Endothelial cell of umbilical vein (primary cell): ENCODE measurements around the gene TUFT1. TPM values are rescaled to one million over a fixed set of nuclear protein-coding genes. Genes with fewer than 3 reads are reported as not detected.

ENCODE experiments used
- BruUV-seq: library from RNA; stranded (reverse); fragments of 400-500 nt; replicated peaks from 2 replicates; lab custom pipeline; 2021; lab: Mats Ljungman, UMichigan
- CTCF ChIA-PET: fragments of 300-600, 350-600 bp; sonication (Branson Sonifier 250); formaldehyde crosslinking; loops from one replicate; lab custom pipeline; 2021; ENCODE audit warnings: antibody characterized with exemption, inconsistent platforms; lab: Charles Lee
- POLR2A ChIA-PET: fragments of 300-600, 350-600 bp; sonication (Branson Sonifier 250); formaldehyde crosslinking; loops from one replicate; lab custom pipeline; 2021; ENCODE audit warnings: antibody characterized with exemption, inconsistent platforms; lab: Charles Lee
- DNase-seq: peaks from one replicate; pipeline ENCODE4 v3.0.0-alpha.2; 2011; ENCODE audit warnings: low read depth, low spot score
- FAIRE-seq: peaks from 2 replicates; lab custom pipeline; 2011; peaks lifted over from hg19 to GRCh38; lab: Jason Lieb, UNC
- H2AFZ ChIP-seq: 2 replicates; pipeline ENCODE4 v1.6.0; 2012; ENCODE audit warnings: low read depth, low read length, control low read depth, inconsistent platforms
- H3K27ac ChIP-seq: 2 replicates; pipeline ENCODE4 v1.5.1; 2011; ENCODE audit warnings: low read depth, mild to moderate bottlenecking, control low read depth, low read length, moderate library complexity; ENCODE audit not compliant: insufficient read depth
- H3K27me3 ChIP-seq, 2 experiments: 2 replicates each; pipeline versions ENCODE4 v1.6.0 to v1.6.1; 2011; ENCODE audit warnings: low read length in 2 of 2, mixed read lengths in 1 of 2; ENCODE audit not compliant: control insufficient read depth in 2 of 2, insufficient read depth in 2 of 2
- H3K36me3 ChIP-seq, 2 experiments: 2 replicates in 1 of 2; 3 replicates in 1 of 2; pipeline ENCODE4 v1.5.1; 2011; ENCODE audit warnings: low read length in 2 of 2, mild to moderate bottlenecking in 1 of 2, moderate library complexity in 1 of 2; ENCODE audit not compliant: control insufficient read depth in 2 of 2, insufficient read depth in 2 of 2; ENCODE audit errors: extremely low read depth in 1 of 2
- H3K4me1 ChIP-seq: 3 replicates; pipeline ENCODE4 v1.5.1; 2011; ENCODE audit warnings: mild to moderate bottlenecking, low read length; ENCODE audit not compliant: control insufficient read depth, insufficient read depth; ENCODE audit errors: extremely low read depth
- H3K4me2 ChIP-seq: 2 replicates; pipeline ENCODE4 v1.6.1; 2011; ENCODE audit warnings: low read length, control low read depth, mixed read lengths; ENCODE audit not compliant: insufficient read depth
- H3K4me3 ChIP-seq, 3 experiments: fragments of 200-600 bp in 1 of 3; sonication (generic), shearing (Covaris generic) in 1 of 3; replicated peaks in 1 of 3; 2 replicates each; pipeline ENCODE4 v1.5.1; 2011 to 2016; ENCODE audit warnings: control low read depth in 3 of 3, low read length in 3 of 3, mild to moderate bottlenecking in 2 of 3, inconsistent platforms in 1 of 3, low read depth in 1 of 3, moderate library complexity in 1 of 3; ENCODE audit not compliant: insufficient read depth in 1 of 3
- H3K79me2 ChIP-seq: 2 replicates; pipeline ENCODE4 v1.6.0; 2012; ENCODE audit warnings: low read length, inconsistent platforms; ENCODE audit not compliant: control insufficient read depth, insufficient read depth
- H3K9ac ChIP-seq: replicated peaks from 2 replicates; pipeline ENCODE3; 2011; ENCODE audit warnings: low read length, control low read depth; ENCODE audit not compliant: insufficient read depth; ENCODE audit errors: extremely low read depth
- H3K9me1 ChIP-seq: replicated peaks from 3 replicates; pipeline ENCODE4 v1.6.0; 2011; ENCODE audit warnings: mild to moderate bottlenecking, low read length; ENCODE audit not compliant: control insufficient read depth, insufficient read depth; ENCODE audit errors: extremely low read depth
- H3K9me3 ChIP-seq: replicated peaks from 2 replicates; pipeline ENCODE4 v1.5.1; 2012; ENCODE audit warnings: low read length, inconsistent platforms; ENCODE audit not compliant: control insufficient read depth, insufficient read depth
- H4K20me1 ChIP-seq: replicated peaks from 2 replicates; pipeline ENCODE3; 2011; ENCODE audit warnings: mild to moderate bottlenecking, low read length; ENCODE audit not compliant: control insufficient read depth, insufficient read depth; ENCODE audit errors: extremely low read depth
- CTCF ChIP-seq, 2 donors: IDR thresholded peaks; 1 replicate in 1 of 2; 2 replicates in 1 of 2; pipeline ENCODE4 v1.5.1; 2011; ENCODE audit warnings: low read length in 2 of 2, mild to moderate bottlenecking in 2 of 2, moderate library complexity in 2 of 2, control low read depth in 1 of 2, inconsistent platforms in 1 of 2, low read depth in 1 of 2; ENCODE audit not compliant: insufficient read depth in 1 of 2; ENCODE audit errors: extremely low read depth in 1 of 2
- EZH2 ChIP-seq: IDR thresholded peaks from 2 replicates; pipeline ENCODE4 v1.6.1; 2012; ENCODE audit warnings: borderline replicate concordance, low read depth, mild to moderate bottlenecking, moderate library complexity, low read length, inconsistent platforms; ENCODE audit not compliant: severe bottlenecking
- FOS ChIP-seq: IDR thresholded peaks from 2 replicates; pipeline ENCODE4 v1.6.1; 2011; ENCODE audit warnings: mild to moderate bottlenecking, low read length, moderate library complexity, borderline replicate concordance; ENCODE audit not compliant: insufficient read depth
- GATA2 ChIP-seq: IDR thresholded peaks from 2 replicates; pipeline ENCODE4 v1.7.0; 2011; ENCODE audit warnings: low read depth, mild to moderate bottlenecking, moderate library complexity, mixed read lengths, low read length; ENCODE audit not compliant: insufficient read length, insufficient read depth
- JUN ChIP-seq: IDR thresholded peaks from 2 replicates; pipeline ENCODE4 v1.6.1; 2011; ENCODE audit warnings: borderline replicate concordance, low read depth; ENCODE audit not compliant: insufficient read length, insufficient read depth
- MAX ChIP-seq: IDR thresholded peaks from 2 replicates; pipeline ENCODE4 v1.6.1; 2011; ENCODE audit not compliant: insufficient read depth, insufficient read length
- MYC ChIP-seq: IDR thresholded peaks from one replicate; pipeline ENCODE4 v1.6.1; 2011; ENCODE audit warnings: mild to moderate bottlenecking, low read depth, low read length
- POLR2A ChIP-seq: IDR thresholded peaks from 2 replicates; pipeline ENCODE4 v1.6.1; 2012; ENCODE audit warnings: low read depth, mild to moderate bottlenecking, control low read depth, low read length
- POLR2AphosphoS5 ChIP-seq: IDR thresholded peaks from 2 replicates; pipeline ENCODE4 v1.6.1; 2012; ENCODE audit warnings: low read depth, mild to moderate bottlenecking, control low read depth, low read length, moderate library complexity; ENCODE audit not compliant: insufficient read depth
- dilution Hi-C: fragments of 300-500 bp; cut with MboI; formaldehyde crosslinking; loops from one replicate; pipeline ENCODE4 v1.15.0; 2019; ENCODE audit warnings: low sequenced_read_pairs; ENCODE audit not compliant: extremely low pct_ligation_motif_present
- intact Hi-C: fragments of 100-400 bp; cut with micrococcal nuclease; formaldehyde crosslinking; loops from one replicate; pipeline ENCODE4 v1.10.0; 2022
- polyA plus RNA-seq, 4 experiments: library from polyadenylated mRNA; depleted of rRNA in 3 of 4; stranded (reverse) in 3 of 4; unstranded in 1 of 4; fragments of >200 nt; gene quantifications; 2 replicates each; pipeline versions ENCODE4 v1.2.1 to v1.2.3, GENCODE V29; 2011 to 2012; ENCODE audit warnings: missing spikeins in 1 of 4
- total RNA-seq: library from RNA; stranded (reverse); gene quantifications from 2 replicates; pipeline ENCODE4 v1.2.3, GENCODE V29; 2021

The TUFT1 gene
- total and polyA plus RNA-seq, 2 donors (not counting 3 experiments of a cell fraction or from before 2014, with no cell fraction given) = 4.3 to 5.1 TPM

GRCh38 chr1:151502035-151502700 lies 37.9 kb upstream of the TUFT1 start:
- Histone ChIP-seq H3K9me3 (no peaks in the 10 kb centered on the region), H3K4me1 (no peaks in the 10 kb centered on the region), H4K20me1 (no peaks in the 10 kb centered on the region), H3K36me3 (no peaks in the 10 kb centered on the region), H3K79me2 (no peaks in the 10 kb centered on the region), H3K9me1 (no peaks in the 10 kb centered on the region), H3K9ac (no peak overlapping the region), H3K4me3 (no peak overlapping the region), H2AFZ (no peak overlapping the region), H3K4me2 (no peak overlapping the region), H3K27ac (no peak overlapping the region), H3K27me3 (peaks cover 0 to 6% of the 10 kb centered on the region in 2 experiments)
- TF ChIP-seq MAX = no peak
- no peak for TF ChIP-seq POLR2AphosphoS5
- no peak for TF ChIP-seq GATA2
- TF ChIP-seq JUN = no peak
- TF ChIP-seq EZH2 = no peak
- TF ChIP-seq MYC = no peak
- no peak for TF ChIP-seq FOS
- TF ChIP-seq POLR2A = no peak
- no peak for TF ChIP-seq CTCF (IDR thresholded peaks at IDR 0.05; ENCODE audit: extremely low read depth in 1 of 2, insufficient read depth in 1 of 2, low read depth in 1 of 2, low read length in 2 of 2)
- DNase-seq (no peak), FAIRE-seq (no peak)
- no TSS peak for BruUV-seq
- dilution Hi-C loops (no loop called here), intact Hi-C loops (no loop called here)
- ChIA-PET CTCF (no interaction called here), POLR2A (interaction anchor here (0.6 kb wide), 1 partner anchor 185 kb away, joined by 3 read pairs; no protein-coding TSS in a partner anchor)
